SU-DHL-6 (cell line): ENCODE results near the gene XPO5.
"Not testable (repeated sequence)": the region's sequence is repeated elsewhere in the genome, so short reads cannot be mapped to it uniquely, and the experiment has no call there.

Experiments
- H2AFZ ChIP-seq: fragments of 200-600 bp; sonication (generic); 2 replicates; pipeline ENCODE4 v1.6.1; 2014; ENCODE audit warnings: low read depth, mild to moderate bottlenecking, moderate library complexity, mixed read lengths, antibody characterized with exemption, low read length; ENCODE audit not compliant: severe bottlenecking
- H3F3A ChIP-seq: fragments of 200-600 bp; shearing (Covaris generic); 2 replicates; pipeline ENCODE4 v1.6.0; 2016; ENCODE audit warnings: antibody characterized with exemption, mild to moderate bottlenecking; ENCODE audit not compliant: insufficient read depth
- H3K27ac ChIP-seq: fragments of 200-600 bp; sonication (generic); 2 replicates; pipeline ENCODE4 v1.5.1; 2016; ENCODE audit warnings: low read depth, mild to moderate bottlenecking, low read length, moderate library complexity, mixed read lengths
- H3K27me3 ChIP-seq: fragments of 200-600 bp; sonication (generic), shearing (Covaris generic); 2 replicates; pipeline ENCODE4 v1.6.0; 2014; ENCODE audit warnings: mild to moderate bottlenecking, low read length
- H3K36me3 ChIP-seq: fragments of 200-600 bp; sonication (generic); 2 replicates; pipeline ENCODE4 v1.6.1; 2014; ENCODE audit warnings: mild to moderate bottlenecking, low read length, mixed read lengths
- H3K4me2 ChIP-seq: fragments of 300-600, 200-600 bp; shearing (Covaris generic), sonication (generic); 2 replicates; pipeline ENCODE4 v1.6.0; 2014; ENCODE audit warnings: low read length, low read depth, mild to moderate bottlenecking; ENCODE audit not compliant: poor library complexity, severe bottlenecking
- H3K4me3 ChIP-seq: fragments of 200-600 bp; sonication (generic); 2 replicates; pipeline ENCODE4 v1.5.1; 2014; ENCODE audit warnings: antibody characterized with exemption, low read length, mild to moderate bottlenecking, mixed read lengths; ENCODE audit not compliant: insufficient read depth, poor library complexity, severe bottlenecking
- H3K79me2 ChIP-seq: fragments of 200-600 bp; sonication (generic); 2 replicates; pipeline ENCODE4 v1.6.1; 2014; ENCODE audit warnings: mild to moderate bottlenecking, low read length, moderate library complexity; ENCODE audit not compliant: insufficient read depth
- H3K9ac ChIP-seq: fragments of 200-600 bp; sonication (generic); 2 replicates; pipeline ENCODE4 v1.7.0; 2014; ENCODE audit warnings: mild to moderate bottlenecking, low read length
- H3K9me2 ChIP-seq: fragments of 200-600 bp; sonication (generic); replicated peaks from 2 replicates; pipeline ENCODE4 v1.6.1; 2014; ENCODE audit warnings: low read length; ENCODE audit not compliant: insufficient read depth
- H3K9me3 ChIP-seq: fragments of 200-600 bp; sonication (generic); 2 replicates; pipeline ENCODE4 v1.6.1; 2014; ENCODE audit warnings: low read length, mixed read lengths; ENCODE audit not compliant: insufficient read depth
- H4K20me1 ChIP-seq: fragments of 200-600 bp; sonication (generic); 2 replicates; pipeline ENCODE4 v1.6.1; 2014; ENCODE audit warnings: low read depth, mild to moderate bottlenecking, antibody characterized with exemption, low read length, moderate library complexity, mixed read lengths
- CTCF ChIP-seq: fragments of 200-600 bp; sonication (generic); IDR thresholded peaks from one replicate; pipeline ENCODE4 v1.5.1; 2017; ENCODE audit warnings: antibody characterized with exemption, mild to moderate bottlenecking, low read length, moderate library complexity; ENCODE audit not compliant: insufficient read depth, poor library complexity, severe bottlenecking
- EZH2phosphoT487 ChIP-seq: fragments of 200-600 bp; sonication (generic), shearing (Covaris generic); conservative IDR thresholded peaks from 2 replicates; pipeline ENCODE4 v1.6.1; 2018; ENCODE audit warnings: mild to moderate bottlenecking, antibody characterized with exemption, low read length, moderate library complexity, mixed read lengths

XPO5 gene

GRCh38 chr6:43572015-43572414 is 3.8 kb downstream of the XPO5 start:
- no peak overlapping the region for H3K27ac ChIP-seq

GRCh38 chr6:43570876-43571441 is 4.9 kb downstream of the XPO5 start:
- peaks cover 37% of the 10 kb centered on the region for H3K79me2 ChIP-seq
- H3K4me2 ChIP-seq = no peak overlapping the region
- no peaks in the 10 kb centered on the region for H3K27me3 ChIP-seq
- peaks cover 48% of the 10 kb centered on the region for H3K36me3 ChIP-seq
- no peak overlapping the region for H2AFZ ChIP-seq
- H4K20me1 ChIP-seq = no peaks in the 10 kb centered on the region
- TF ChIP-seq EZH2phosphoT487 (no peak), CTCF (no peak)
- no peaks in the 10 kb centered on the region for H3K9me2 ChIP-seq
- peaks cover 18% of the 10 kb centered on the region; the same call in 1 of the 2 replicates for H3F3A ChIP-seq
- no peaks in the 10 kb centered on the region for H3K9me3 ChIP-seq
- H3K27ac ChIP-seq = no peak overlapping the region
- no peak overlapping the region for H3K4me3 ChIP-seq
- H3K9ac ChIP-seq = no peak overlapping the region

More at GRCh38 chr6:43572015-43572414, 3.8 kb downstream of the XPO5 start:
- Histone ChIP-seq H3K4me2 (no peak overlapping the region), H3K9ac (no peak overlapping the region), H3K9me3 (no peaks in the 10 kb centered on the region), H3K79me2 (peaks cover 47% of the 10 kb centered on the region), H3K4me3 (no peak overlapping the region), H3K27me3 (no peaks in the 10 kb centered on the region), H3K9me2 (no peaks in the 10 kb centered on the region), H4K20me1 (no peaks in the 10 kb centered on the region), H3F3A (peaks cover 21% of the 10 kb centered on the region), H3K36me3 (peaks cover 44% of the 10 kb centered on the region), H2AFZ (no peak overlapping the region)
- TF ChIP-seq CTCF = no peak
- TF ChIP-seq EZH2phosphoT487 = no peak

- no peak overlapping the region for H3K4me3 ChIP-seq
- no peaks in the 10 kb centered on the region for H3K9me3 ChIP-seq
- no peak overlapping the region for H2AFZ ChIP-seq
- no peaks in the 10 kb centered on the region for H3K79me2 ChIP-seq
- H3K27ac ChIP-seq = no peak overlapping the region
- no peaks in the 10 kb centered on the region for H3K9me2 ChIP-seq
- peaks cover 4% of the 10 kb centered on the region; the same call in 1 of the 2 replicates for H3F3A ChIP-seq
- no peak for TF ChIP-seq CTCF
- TF ChIP-seq EZH2phosphoT487 = no peak
- H3K27me3 ChIP-seq = no peaks in the 10 kb centered on the region
- no peak overlapping the region for H3K4me2 ChIP-seq
- H3K36me3 ChIP-seq = peaks cover 76% of the 10 kb centered on the region
- no peak overlapping the region for H3K9ac ChIP-seq
- H4K20me1 ChIP-seq = no peaks in the 10 kb centered on the region
Measured at GRCh38 chr6:43559328-43559727, 16.5 kb downstream of the XPO5 start.

- not testable (repeated sequence) for H3K79me2 ChIP-seq, H3K9me3 ChIP-seq, H3K4me3 ChIP-seq, H4K20me1 ChIP-seq, H3K27ac ChIP-seq, H3K4me2 ChIP-seq, H2AFZ ChIP-seq, H3K9ac ChIP-seq, H3K27me3 ChIP-seq, H3K9me2 ChIP-seq, H3F3A ChIP-seq
- peaks cover 70% of the 10 kb centered on the region for H3K36me3 ChIP-seq
Measured at GRCh38 chr6:43557620-43558019, 18.2 kb downstream of the XPO5 start.
